Urinary bladder (tissue), 2 donors: ENCODE measurements around the gene HLA-DPA1. TPM values are rescaled to one million over a fixed set of nuclear protein-coding genes. Genes with fewer than 3 reads are reported as not detected.

ENCODE experiments used
- polyA plus RNA-seq: library from polyadenylated mRNA; stranded (reverse); fragments of 200-250 nt; gene quantifications from one replicate; pipeline ENCODE4 v1.2.3, GENCODE V29; 2013
- total RNA-seq: library from RNA; depleted of rRNA; stranded (reverse); fragments of >200 nt; gene quantifications from one replicate; pipeline ENCODE4 v1.2.3, GENCODE V29; 2014
- donor health status: healthy.

The HLA-DPA1 gene
- total and polyA plus RNA-seq, 2 donors: 25.4 to 51.6 TPM

Other genes with a start within 250 kb of the HLA-DPA1 start
- gene TAP2, start 234.9 kb downstream of the HLA-DPA1 start, total RNA-seq: 14.0 TPM
- gene TAP2, start 234.9 kb downstream of the HLA-DPA1 start, polyA plus RNA-seq: 18.5 TPM
- gene PSMB8, start 229.6 kb downstream of the HLA-DPA1 start, total RNA-seq: 24.9 TPM
- 82.0 TPM for gene PSMB8, start 229.6 kb downstream of the HLA-DPA1 start, polyA plus RNA-seq
- gene TAP1, start 219.9 kb downstream of the HLA-DPA1 start, total RNA-seq: 16.7 TPM
- 49.8 TPM for gene TAP1, start 219.9 kb downstream of the HLA-DPA1 start, polyA plus RNA-seq
- gene PSMB9, start 219.5 kb downstream of the HLA-DPA1 start, total RNA-seq: 6.7 TPM
- 53.0 TPM for gene PSMB9, start 219.5 kb downstream of the HLA-DPA1 start, polyA plus RNA-seq
- 8.9 TPM for gene HLA-DMB, start 132.6 kb downstream of the HLA-DPA1 start, total RNA-seq
- gene HLA-DMB, start 132.6 kb downstream of the HLA-DPA1 start, polyA plus RNA-seq: 16.4 TPM
- gene HLA-DMA, start 120.6 kb downstream of the HLA-DPA1 start, total RNA-seq: 8.9 TPM
- gene HLA-DMA, start 120.6 kb downstream of the HLA-DPA1 start, polyA plus RNA-seq: 30.4 TPM
- 79.0 TPM for gene BRD2, start 105.1 kb downstream of the HLA-DPA1 start, total RNA-seq
- gene BRD2, start 105.1 kb downstream of the HLA-DPA1 start, polyA plus RNA-seq: 138 TPM
- gene HLA-DOA, start 64.1 kb downstream of the HLA-DPA1 start, total RNA-seq: 2.7 TPM
- gene HLA-DOA, start 64.1 kb downstream of the HLA-DPA1 start, polyA plus RNA-seq: 5.7 TPM
- gene HLA-DPB1, start 2.3 kb upstream of the HLA-DPA1 start, total RNA-seq: 16.4 TPM
- 74.7 TPM for gene HLA-DPB1, start 2.3 kb upstream of the HLA-DPA1 start, polyA plus RNA-seq
- gene COL11A2, start 118.8 kb upstream of the HLA-DPA1 start, total RNA-seq: 1.3 TPM
- 0.30 TPM for gene COL11A2, start 118.8 kb upstream of the HLA-DPA1 start, polyA plus RNA-seq
- 21.4 TPM for gene RXRB, start 127.0 kb upstream of the HLA-DPA1 start, total RNA-seq
- gene RXRB, start 127.0 kb upstream of the HLA-DPA1 start, polyA plus RNA-seq: 41.6 TPM
- gene SLC39A7, start 127.2 kb upstream of the HLA-DPA1 start, total RNA-seq: 60.0 TPM
- gene SLC39A7, start 127.2 kb upstream of the HLA-DPA1 start, polyA plus RNA-seq: 77.1 TPM
- gene HSD17B8, start 131.0 kb upstream of the HLA-DPA1 start, total RNA-seq: 7.6 TPM
- gene HSD17B8, start 131.0 kb upstream of the HLA-DPA1 start, polyA plus RNA-seq: 17.3 TPM
- 19.1 TPM for gene RING1, start 134.9 kb upstream of the HLA-DPA1 start, total RNA-seq
- 48.3 TPM for gene RING1, start 134.9 kb upstream of the HLA-DPA1 start, polyA plus RNA-seq
- 32.4 TPM for gene VPS52, start 198.2 kb upstream of the HLA-DPA1 start, total RNA-seq
- 45.3 TPM for gene VPS52, start 198.2 kb upstream of the HLA-DPA1 start, polyA plus RNA-seq
- gene RPS18, start 198.4 kb upstream of the HLA-DPA1 start, total RNA-seq: 3,033 TPM
- 4,357 TPM for gene RPS18, start 198.4 kb upstream of the HLA-DPA1 start, polyA plus RNA-seq
- gene B3GALT4, start 203.5 kb upstream of the HLA-DPA1 start, total RNA-seq: 8.0 TPM
- 19.3 TPM for gene B3GALT4, start 203.5 kb upstream of the HLA-DPA1 start, polyA plus RNA-seq
- gene WDR46, start 215.6 kb upstream of the HLA-DPA1 start, total RNA-seq: 29.7 TPM
- gene WDR46, start 215.6 kb upstream of the HLA-DPA1 start, polyA plus RNA-seq: 40.2 TPM
- gene PFDN6, start 216.0 kb upstream of the HLA-DPA1 start, total RNA-seq: 24.3 TPM
- gene PFDN6, start 216.0 kb upstream of the HLA-DPA1 start, polyA plus RNA-seq: 104 TPM
- 44.0 TPM for gene RGL2, start 225.3 kb upstream of the HLA-DPA1 start, total RNA-seq
- 77.5 TPM for gene RGL2, start 225.3 kb upstream of the HLA-DPA1 start, polyA plus RNA-seq
- 43.0 TPM for gene TAPBP, start 240.4 kb upstream of the HLA-DPA1 start, total RNA-seq
- 48.8 TPM for gene TAPBP, start 240.4 kb upstream of the HLA-DPA1 start, polyA plus RNA-seq
- 15.8 TPM for gene ZBTB22, start 244.1 kb upstream of the HLA-DPA1 start, total RNA-seq
- 21.4 TPM for gene ZBTB22, start 244.1 kb upstream of the HLA-DPA1 start, polyA plus RNA-seq
- gene DAXX, start 249.3 kb upstream of the HLA-DPA1 start, total RNA-seq: 15.3 TPM
- 36.7 TPM for gene DAXX, start 249.3 kb upstream of the HLA-DPA1 start, polyA plus RNA-seq